Body of pancreas (tissue), 4 donors: ENCODE measurements around the gene AKT3.

Experiments used
- POLR2A ChIP-seq, 3 donors: fragments of 450-650 bp; IDR thresholded peaks; one replicate each; pipeline ENCODE4 v1.6.1; 2016; ENCODE audit warnings: antibody characterized with exemption in 3 of 3, mild to moderate bottlenecking in 2 of 3
- TF ChIP-seq, protein P1 (sequence below), 7 experiments: fragments of 450-650 bp in 4 of 7; fragments of 200-600 bp in 3 of 7; sonication (generic) in 3 of 7; IDR thresholded peaks; one replicate each; pipeline ENCODE4 v1.5.1; 2016 to 2019; ENCODE audit warnings: antibody characterized with exemption in 7 of 7

DNA sequence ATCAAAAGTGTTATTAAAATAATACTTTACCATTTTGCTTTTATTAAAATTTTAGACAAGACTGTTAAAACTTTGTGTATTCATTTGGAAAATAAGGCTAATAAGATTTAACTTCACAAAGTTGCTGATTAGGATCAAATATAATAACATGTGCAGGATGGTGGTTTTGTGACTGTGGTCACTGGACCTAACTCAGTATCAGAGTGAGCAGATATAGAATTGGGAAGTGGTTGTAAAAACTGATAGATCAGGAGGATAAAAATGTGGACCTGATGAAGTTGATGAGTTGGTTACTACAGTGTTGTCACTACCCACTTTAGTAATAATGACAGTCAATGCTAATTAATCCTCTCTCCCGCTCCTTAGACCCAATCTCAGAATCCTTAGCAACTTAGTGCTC, 186.4 kb downstream of the AKT3 start:
- TF ChIP-seq, protein P1, sequence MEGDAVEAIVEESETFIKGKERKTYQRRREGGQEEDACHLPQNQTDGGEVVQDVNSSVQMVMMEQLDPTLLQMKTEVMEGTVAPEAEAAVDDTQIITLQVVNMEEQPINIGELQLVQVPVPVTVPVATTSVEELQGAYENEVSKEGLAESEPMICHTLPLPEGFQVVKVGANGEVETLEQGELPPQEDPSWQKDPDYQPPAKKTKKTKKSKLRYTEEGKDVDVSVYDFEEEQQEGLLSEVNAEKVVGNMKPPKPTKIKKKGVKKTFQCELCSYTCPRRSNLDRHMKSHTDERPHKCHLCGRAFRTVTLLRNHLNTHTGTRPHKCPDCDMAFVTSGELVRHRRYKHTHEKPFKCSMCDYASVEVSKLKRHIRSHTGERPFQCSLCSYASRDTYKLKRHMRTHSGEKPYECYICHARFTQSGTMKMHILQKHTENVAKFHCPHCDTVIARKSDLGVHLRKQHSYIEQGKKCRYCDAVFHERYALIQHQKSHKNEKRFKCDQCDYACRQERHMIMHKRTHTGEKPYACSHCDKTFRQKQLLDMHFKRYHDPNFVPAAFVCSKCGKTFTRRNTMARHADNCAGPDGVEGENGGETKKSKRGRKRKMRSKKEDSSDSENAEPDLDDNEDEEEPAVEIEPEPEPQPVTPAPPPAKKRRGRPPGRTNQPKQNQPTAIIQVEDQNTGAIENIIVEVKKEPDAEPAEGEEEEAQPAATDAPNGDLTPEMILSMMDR (IDR thresholded peaks at IDR 0.05): no peak
- TF ChIP-seq POLR2A (IDR thresholded peaks at IDR 0.05): no peak
